ENCODE results near the gene ME3.
"Not testable (repeated sequence)": the region's sequence is repeated elsewhere in the genome, so short reads cannot be mapped to it uniquely, and the experiment has no call there.

Gene ME3

DNA sequence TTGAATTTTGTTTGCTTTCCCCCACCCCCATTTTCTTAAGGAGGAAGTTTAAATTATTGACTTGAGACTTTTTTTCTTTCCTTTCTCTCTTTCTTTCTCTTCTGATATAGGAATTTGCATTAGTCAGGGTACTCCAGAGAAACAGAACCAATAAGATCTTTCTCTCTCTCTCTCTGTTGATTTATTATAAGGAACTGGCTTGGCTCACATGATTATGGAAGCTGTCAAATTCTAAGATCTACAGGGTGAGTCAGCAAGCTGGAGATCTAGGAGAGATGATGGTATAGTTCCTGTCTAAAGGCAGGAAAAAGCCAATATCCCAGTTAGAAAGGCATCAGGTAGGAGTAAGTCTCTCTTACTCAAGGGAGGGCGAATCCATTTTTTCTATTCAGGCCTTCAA, 233.7 kb downstream of the ME3 start:
- H3K27ac ChIP-seq: no peak overlapping the region
- H3K79me2 ChIP-seq (ENCODE audit: insufficient read depth, low read depth): no peaks in the 10 kb centered on the region
- no peaks in the 10 kb centered on the region for H3K4me1 ChIP-seq (ENCODE audit: low read depth, poor library complexity, severe bottlenecking)
- H3K4me2 ChIP-seq: no peak overlapping the region
- no peaks in the 10 kb centered on the region for H3K27me3 ChIP-seq (ENCODE audit: insufficient read depth, low read depth)
- no peaks in the 10 kb centered on the region for H4K20me1 ChIP-seq (ENCODE audit: insufficient read depth)
- H3K9ac ChIP-seq: no peak overlapping the region
- H3K4me3 ChIP-seq (IDR thresholded peaks at IDR 0.05; ENCODE audit: insufficient read depth, low read depth, low read length): no peak overlapping the region
- H2AFZ ChIP-seq (ENCODE audit: low read depth): no peak overlapping the region
- TF ChIP-seq, protein P1, sequence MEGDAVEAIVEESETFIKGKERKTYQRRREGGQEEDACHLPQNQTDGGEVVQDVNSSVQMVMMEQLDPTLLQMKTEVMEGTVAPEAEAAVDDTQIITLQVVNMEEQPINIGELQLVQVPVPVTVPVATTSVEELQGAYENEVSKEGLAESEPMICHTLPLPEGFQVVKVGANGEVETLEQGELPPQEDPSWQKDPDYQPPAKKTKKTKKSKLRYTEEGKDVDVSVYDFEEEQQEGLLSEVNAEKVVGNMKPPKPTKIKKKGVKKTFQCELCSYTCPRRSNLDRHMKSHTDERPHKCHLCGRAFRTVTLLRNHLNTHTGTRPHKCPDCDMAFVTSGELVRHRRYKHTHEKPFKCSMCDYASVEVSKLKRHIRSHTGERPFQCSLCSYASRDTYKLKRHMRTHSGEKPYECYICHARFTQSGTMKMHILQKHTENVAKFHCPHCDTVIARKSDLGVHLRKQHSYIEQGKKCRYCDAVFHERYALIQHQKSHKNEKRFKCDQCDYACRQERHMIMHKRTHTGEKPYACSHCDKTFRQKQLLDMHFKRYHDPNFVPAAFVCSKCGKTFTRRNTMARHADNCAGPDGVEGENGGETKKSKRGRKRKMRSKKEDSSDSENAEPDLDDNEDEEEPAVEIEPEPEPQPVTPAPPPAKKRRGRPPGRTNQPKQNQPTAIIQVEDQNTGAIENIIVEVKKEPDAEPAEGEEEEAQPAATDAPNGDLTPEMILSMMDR (conservative IDR thresholded peaks at IDR 0.05; ENCODE audit: low read depth, low read length): no peak
- no peaks in the 10 kb centered on the region for H3K36me3 ChIP-seq (ENCODE audit: insufficient read depth)

DNA sequence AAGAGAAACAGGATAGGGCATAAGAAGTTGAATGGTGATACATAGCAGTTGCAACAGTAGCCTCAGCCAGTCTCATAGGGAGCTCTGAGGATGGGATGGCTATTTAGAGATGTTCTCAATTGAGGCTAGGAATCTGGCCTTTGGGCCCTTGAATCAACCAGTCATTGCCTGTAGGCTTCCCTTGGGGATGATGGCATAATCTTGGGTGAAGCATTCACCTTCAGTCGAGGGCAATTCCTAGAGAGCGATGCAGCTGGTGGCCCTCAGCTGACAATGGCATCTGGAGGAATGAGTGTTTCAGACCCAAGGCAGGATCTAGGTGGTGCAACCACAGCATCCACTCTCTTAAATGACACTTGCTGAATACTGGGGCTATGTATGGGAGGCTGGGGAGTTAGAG, 236.7 kb downstream of the ME3 start:
- TF ChIP-seq, protein P1 (conservative IDR thresholded peaks at IDR 0.05; ENCODE audit: low read depth, low read length): no peak
- Histone ChIP-seq H4K20me1 (ENCODE audit: insufficient read depth) (no peaks in the 10 kb centered on the region), H3K27ac (no peak overlapping the region), H2AFZ (ENCODE audit: low read depth) (no peak overlapping the region), H3K4me3 (IDR thresholded peaks at IDR 0.05; ENCODE audit: insufficient read depth, low read depth, low read length) (no peak overlapping the region), H3K4me1 (ENCODE audit: low read depth, poor library complexity, severe bottlenecking) (no peaks in the 10 kb centered on the region), H3K27me3 (ENCODE audit: insufficient read depth, low read depth) (no peaks in the 10 kb centered on the region), H3K4me2 (no peak overlapping the region), H3K9ac (no peak overlapping the region), H3K36me3 (ENCODE audit: insufficient read depth) (no peaks in the 10 kb centered on the region), H3K79me2 (ENCODE audit: insufficient read depth, low read depth) (no peaks in the 10 kb centered on the region)

DNA sequence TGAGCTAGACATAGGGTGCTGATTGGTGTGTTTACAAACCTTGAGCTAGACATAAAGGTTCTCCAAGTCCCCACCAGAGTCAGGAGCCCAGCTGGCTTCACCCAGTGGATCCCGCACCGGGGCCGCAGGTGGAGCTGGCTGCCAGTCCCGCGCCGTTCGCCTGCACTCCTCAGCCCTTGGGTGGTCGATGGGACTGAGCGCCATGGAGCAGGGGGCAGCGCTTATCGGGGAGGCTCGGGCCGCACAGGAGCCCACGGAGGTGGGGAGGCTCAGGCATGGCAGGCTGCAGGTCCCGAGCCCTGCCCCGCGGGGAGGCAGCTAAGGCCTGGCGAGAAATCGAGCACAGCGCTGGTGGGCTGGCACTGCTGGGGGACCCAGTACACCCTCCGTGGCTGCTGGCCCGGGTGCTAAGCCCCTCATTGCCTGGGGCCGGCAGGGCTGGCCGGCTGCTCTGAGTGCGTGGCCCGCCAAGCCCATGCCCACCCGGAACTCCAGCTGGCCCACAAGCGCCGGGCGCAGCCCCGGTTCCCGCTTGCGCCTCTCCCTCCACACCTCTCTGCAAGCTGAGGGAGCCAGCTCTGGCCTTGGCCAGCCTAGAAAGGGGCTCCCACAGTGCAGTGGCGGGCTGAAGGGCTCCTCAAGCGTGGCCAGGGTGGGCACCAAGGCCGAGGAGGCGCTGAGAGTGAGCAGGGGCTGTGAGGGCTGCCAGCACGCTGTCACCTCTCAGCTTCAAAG, 238.9 kb downstream of the ME3 start:
- not testable (repeated sequence) for H3K27ac ChIP-seq; H3K36me3 ChIP-seq (ENCODE audit: insufficient read depth); H3K27me3 ChIP-seq (ENCODE audit: insufficient read depth, low read depth); H3K4me1 ChIP-seq (ENCODE audit: low read depth, poor library complexity, severe bottlenecking); H3K9ac ChIP-seq; H3K4me2 ChIP-seq; H3K4me3 ChIP-seq (IDR thresholded peaks at IDR 0.05; ENCODE audit: insufficient read depth, low read depth, low read length); H2AFZ ChIP-seq (ENCODE audit: low read depth); H3K79me2 ChIP-seq (ENCODE audit: insufficient read depth, low read depth); H4K20me1 ChIP-seq (ENCODE audit: insufficient read depth)

DNA sequence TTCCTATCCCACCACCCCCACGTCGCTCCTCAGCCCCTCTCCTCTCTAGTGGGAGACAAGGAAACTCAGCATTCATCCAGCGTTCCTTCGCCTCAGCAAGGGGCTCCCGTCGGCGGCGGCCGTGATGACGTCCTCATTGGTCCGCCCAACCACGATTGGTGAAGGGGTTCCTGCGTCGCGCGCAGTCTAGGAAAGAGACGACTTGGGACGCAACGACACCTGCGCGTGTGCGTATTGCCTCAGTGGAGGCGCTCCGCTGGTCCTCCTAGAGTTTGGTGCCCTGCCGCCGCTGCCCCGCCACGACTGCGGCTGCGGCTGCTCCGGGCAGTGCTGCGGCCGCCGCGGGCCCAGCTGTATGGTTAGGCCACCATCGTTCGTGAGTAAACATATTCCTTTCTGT, 241.2 kb downstream of the ME3 start:
- H3K36me3 ChIP-seq (ENCODE audit: insufficient read depth): no peaks in the 10 kb centered on the region
- no peaks in the 10 kb centered on the region for H3K27me3 ChIP-seq (ENCODE audit: insufficient read depth, low read depth)
- no peak overlapping the region for H2AFZ ChIP-seq (ENCODE audit: low read depth)
- H3K4me3 ChIP-seq (IDR thresholded peaks at IDR 0.05; ENCODE audit: insufficient read depth, low read depth, low read length): no peak overlapping the region
- no peak overlapping the region for H3K27ac ChIP-seq
- H3K4me2 ChIP-seq: no peak overlapping the region
- no peaks in the 10 kb centered on the region for H3K4me1 ChIP-seq (ENCODE audit: low read depth, poor library complexity, severe bottlenecking)
- TF ChIP-seq, protein P1 (conservative IDR thresholded peaks at IDR 0.05; ENCODE audit: low read depth, low read length): no peak
- H3K79me2 ChIP-seq (ENCODE audit: insufficient read depth, low read depth): no peaks in the 10 kb centered on the region
- H3K9ac ChIP-seq: no peak overlapping the region
- no peaks in the 10 kb centered on the region for H4K20me1 ChIP-seq (ENCODE audit: insufficient read depth)

DNA sequence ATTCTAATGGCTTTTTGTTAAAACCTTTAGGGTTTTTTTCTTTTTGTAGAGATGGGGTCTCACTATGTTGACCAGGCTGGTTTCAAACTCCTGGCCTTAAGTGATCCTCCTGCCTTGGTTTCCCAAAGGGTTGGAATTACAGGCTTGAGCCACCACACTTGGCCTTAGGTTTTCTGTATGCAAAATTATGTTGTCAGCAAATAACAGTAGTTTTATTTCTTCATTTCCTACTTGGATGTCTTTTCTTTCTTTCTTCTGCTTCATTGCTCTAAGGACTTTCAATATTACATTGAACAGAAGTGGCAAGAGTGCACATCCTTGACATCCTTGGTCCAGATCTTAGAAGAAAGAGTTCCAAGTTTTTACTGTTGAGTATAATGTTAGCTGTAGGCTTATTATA, 245.0 kb downstream of the ME3 start:
- Histone ChIP-seq H3K9ac (no peak overlapping the region), H4K20me1 (ENCODE audit: insufficient read depth) (no peaks in the 10 kb centered on the region), H3K36me3 (ENCODE audit: insufficient read depth) (no peaks in the 10 kb centered on the region), H3K4me1 (ENCODE audit: low read depth, poor library complexity, severe bottlenecking) (no peaks in the 10 kb centered on the region), H3K79me2 (ENCODE audit: insufficient read depth, low read depth) (no peaks in the 10 kb centered on the region), H3K4me2 (no peak overlapping the region), H3K27me3 (ENCODE audit: insufficient read depth, low read depth) (no peaks in the 10 kb centered on the region), H3K27ac (no peak overlapping the region), H2AFZ (ENCODE audit: low read depth) (no peak overlapping the region), H3K4me3 (IDR thresholded peaks at IDR 0.05; ENCODE audit: insufficient read depth, low read depth, low read length) (no peak overlapping the region)
- TF ChIP-seq, protein P1 (conservative IDR thresholded peaks at IDR 0.05; ENCODE audit: low read depth, low read length): no peak

DNA sequence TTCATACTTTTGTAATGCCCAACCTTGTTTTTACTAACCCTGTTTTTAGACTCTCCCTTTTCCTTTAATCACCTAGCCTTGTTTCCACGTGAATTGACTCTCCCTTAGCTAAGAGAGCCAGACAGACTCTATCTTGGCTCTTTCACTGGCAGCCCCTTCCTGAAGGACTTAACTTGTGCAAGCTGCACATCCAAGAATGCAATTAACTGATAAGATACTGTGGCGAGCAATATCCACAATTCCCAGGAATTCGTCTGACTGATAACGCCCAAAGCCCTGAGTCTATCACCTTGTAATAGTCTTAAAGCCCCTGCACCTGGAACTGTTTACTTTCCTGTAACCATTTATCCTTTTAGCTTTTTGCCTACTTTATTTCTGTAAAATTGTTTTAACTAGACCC, 248.9 kb downstream of the ME3 start:
- H3K4me3 ChIP-seq (IDR thresholded peaks at IDR 0.05; ENCODE audit: insufficient read depth, low read depth, low read length); H2AFZ ChIP-seq (ENCODE audit: low read depth); H3K9ac ChIP-seq; H3K27ac ChIP-seq; H3K4me2 ChIP-seq; H3K36me3 ChIP-seq (ENCODE audit: insufficient read depth); H3K4me1 ChIP-seq (ENCODE audit: low read depth, poor library complexity, severe bottlenecking); H3K27me3 ChIP-seq (ENCODE audit: insufficient read depth, low read depth); H4K20me1 ChIP-seq (ENCODE audit: insufficient read depth); H3K79me2 ChIP-seq (ENCODE audit: insufficient read depth, low read depth): not testable (repeated sequence)
